ENCODE measurements around the gene ANKEF1. TPM values are rescaled to one million over a fixed set of nuclear protein-coding genes. Genes with fewer than 3 reads are reported as not detected.

ANKEF1 gene
- total RNA-seq, 1 experiment from 2014 or later: 2.8 TPM

Small RNA genes lying within 50 kb of the gene (small RNA-seq; reads per million reads assigned to genes)
- gene RF00017: 0 reads per million in 2 experiments

Other genes starting within 250 kb of the ANKEF1 start
- gene PAK5, start 195.9 kb upstream of the ANKEF1 start, total RNA-seq (2014; rRNA removed; shearing (Covaris generic)): not detected in 2 replicates
- gene SNAP25, start 183.8 kb downstream of the ANKEF1 start, total RNA-seq (2014; rRNA removed; shearing (Covaris generic)): 0.05 TPM in 1 of 2 replicates, not detected in the other